ENCODE data around the gene TGFBRAP1.
"Not testable (repeated sequence)": the region's sequence is repeated elsewhere in the genome, so short reads cannot be mapped to it uniquely, and the experiment has no call there.

Gene TGFBRAP1

GRCh38 chr2:105344704-105345345 is 15.3 kb upstream of the TGFBRAP1 start:
- DNase-seq (ENCODE audit: low read depth) = no peak

DNA sequence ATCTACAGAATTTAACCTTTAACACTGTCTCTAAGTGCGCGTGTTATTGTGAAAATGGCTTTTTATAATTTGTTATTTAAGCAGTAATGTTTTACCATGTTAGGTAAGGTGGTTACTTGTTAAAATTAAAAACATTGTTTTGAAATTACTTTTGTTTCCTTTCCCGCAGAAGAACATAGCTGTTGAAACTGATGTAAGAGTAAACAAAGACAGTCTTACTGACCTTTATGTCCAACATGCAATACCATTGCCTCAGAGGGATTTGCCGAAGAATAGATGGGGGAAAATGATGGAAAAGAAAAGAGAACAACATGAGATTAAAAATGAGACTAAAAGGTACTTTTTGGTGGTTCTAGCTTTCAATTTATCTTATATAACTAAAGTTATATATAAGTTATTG is 9.9 kb upstream of the TGFBRAP1 start:
- DNase-seq (ENCODE audit: low read depth) = no peak

GRCh38 chr2:105338020-105338385 is 8.5 kb upstream of the TGFBRAP1 start:
- DNase-seq (ENCODE audit: low read depth) = no peak

GRCh38 chr2:105337122-105338019 is 7.8 kb upstream of the TGFBRAP1 start, which contains the start of gene C2orf49:
Gene C2orf49 (plus strand): TSS chr2:105337540. CDS start chr2:105337588, 48 bp downstream.
- DNase-seq (ENCODE audit: low read depth) = peak; percentile 71

DNA sequence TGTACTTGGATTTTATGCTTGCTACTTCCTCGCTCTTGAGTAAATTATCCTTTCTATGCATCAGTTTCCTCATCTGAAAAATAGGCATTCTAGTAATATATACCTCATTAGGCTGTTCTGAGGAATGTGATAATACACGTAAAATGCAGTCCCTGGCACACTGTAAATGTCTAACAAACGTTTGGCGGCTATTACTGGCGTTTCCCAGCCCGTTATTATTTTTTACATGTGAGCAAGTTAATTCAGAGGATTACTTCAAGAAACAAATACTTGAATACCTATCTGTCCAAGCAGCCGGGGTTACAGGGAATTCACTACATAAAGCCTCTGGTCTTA is 7.2 kb upstream of the TGFBRAP1 start:
- DNase-seq (ENCODE audit: low read depth) = no peak

DNA sequence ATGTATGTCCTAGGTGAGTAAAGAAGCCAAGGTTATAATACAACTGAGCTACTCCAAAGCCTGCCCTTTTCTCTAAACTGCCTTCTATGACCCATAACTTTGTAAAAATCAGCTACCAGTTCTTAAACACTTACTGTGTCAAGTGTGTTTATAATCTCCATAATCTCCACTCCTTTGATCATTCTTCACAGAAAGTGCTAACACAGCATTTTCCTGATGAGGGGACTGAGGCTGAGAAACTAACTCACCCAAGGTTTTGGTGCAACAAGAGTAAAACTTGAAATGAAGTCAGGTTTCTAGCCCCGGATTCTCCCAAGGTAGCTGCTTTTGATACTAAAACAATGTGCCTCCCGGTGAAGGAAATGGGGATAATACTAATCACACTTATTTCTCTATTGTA is 5.9 kb upstream of the TGFBRAP1 start:
- no peak for DNase-seq (ENCODE audit: low read depth)

- DNase-seq (ENCODE audit: low read depth) = no peak
Observed at GRCh38 chr2:105334211-105334610, 4.7 kb upstream of the TGFBRAP1 start.

DNA sequence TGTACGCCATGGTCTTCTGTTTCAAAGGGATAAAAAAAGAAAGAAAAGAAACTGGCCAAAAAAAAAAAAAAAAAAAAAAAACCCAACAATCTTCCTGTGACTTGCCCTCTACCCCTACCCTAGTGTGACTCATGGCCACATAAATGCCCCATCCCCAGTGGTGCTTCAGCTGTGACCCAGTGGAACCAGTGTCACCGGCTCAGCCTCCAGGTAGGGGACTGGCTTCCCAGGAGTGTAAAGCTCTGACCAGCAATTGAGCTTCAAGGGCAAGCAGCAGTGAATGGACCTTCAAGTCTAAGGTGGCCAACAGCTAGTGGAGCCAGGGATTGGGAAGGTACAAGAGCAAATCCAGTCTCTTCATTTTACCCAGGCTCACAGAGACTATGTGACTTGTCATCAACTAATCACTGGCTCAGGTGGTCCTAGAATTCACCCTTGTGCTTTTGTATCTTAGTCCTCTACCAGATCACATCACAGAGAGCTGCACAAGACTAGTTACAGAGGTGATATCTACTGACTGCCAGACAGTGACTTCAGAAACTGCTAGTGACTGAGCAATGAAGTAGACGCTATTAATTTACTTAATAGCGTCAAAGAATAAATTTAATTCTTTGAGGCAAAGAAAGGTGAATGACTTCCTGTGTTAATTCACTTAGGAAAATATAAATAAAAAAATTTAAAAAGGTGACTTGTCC is 1.3 kb upstream of the TGFBRAP1 start:
- DNase-seq (ENCODE audit: low read depth) = no peak

DNA sequence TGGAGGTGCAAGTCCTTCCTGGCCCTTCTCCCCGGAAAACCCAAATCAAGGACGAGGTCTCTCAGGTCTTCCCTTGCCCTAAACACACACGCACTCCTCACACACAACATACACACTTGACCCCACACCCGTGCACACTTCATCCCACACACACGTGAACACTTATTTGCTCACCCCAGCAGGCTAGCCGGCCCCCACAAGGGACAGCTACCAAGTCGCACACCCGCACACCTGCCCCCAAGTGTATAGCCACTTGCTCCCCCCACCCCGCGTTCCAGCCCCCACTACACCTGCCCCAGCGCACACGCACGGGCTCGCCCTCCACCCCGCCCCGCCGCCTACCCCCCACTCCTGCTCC is 359 bp downstream of the TGFBRAP1 start:
- DNase-seq (ENCODE audit: low read depth) = no peak

DNA sequence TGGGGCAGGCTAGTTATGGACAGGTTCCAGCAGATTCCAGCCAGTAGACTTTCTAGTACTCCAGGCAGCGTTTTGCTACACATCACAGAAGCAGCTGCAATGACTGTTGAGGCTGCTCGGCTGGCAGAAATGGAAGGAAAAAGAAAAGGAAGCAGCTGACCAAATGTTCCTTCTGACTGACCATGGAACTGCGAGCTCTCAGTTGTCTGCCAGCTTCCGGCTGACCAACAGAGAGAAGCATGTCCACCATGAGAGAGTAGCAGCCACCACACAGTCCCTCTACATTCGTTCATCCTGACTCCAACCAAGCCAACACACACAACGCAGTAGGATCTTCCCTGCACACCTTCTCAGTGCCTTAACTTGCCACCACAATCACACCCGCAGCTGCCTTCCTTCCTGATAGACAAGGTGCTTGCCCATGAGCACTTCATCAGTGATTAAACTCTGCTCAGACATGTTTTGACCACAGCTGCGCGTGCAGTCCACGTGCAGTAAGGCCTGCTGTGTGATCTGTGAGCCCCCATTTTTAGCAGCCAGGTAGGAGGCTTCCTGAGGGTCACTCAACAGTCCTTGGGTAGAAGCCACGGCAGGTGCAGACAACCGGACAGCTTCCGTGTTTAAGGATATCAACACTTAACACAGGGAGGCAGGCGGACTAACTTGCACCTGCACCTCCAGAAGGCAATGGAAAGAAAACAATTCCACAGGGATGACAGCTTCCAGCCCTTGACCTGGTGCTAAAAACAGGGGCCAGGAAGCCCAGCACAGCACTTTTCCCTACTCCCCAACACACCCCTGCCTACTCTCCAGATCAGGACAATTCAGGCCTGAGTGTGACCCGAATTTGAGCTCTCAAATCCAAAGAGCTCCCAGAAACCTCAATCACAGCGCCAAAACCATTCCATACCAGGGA is 996 bp downstream of the TGFBRAP1 start:
- DNase-seq (ENCODE audit: low read depth) = no peak

- no peak for DNase-seq (ENCODE audit: low read depth)
Observed at GRCh38 chr2:105327690-105328089, 1.8 kb downstream of the TGFBRAP1 start.

DNA sequence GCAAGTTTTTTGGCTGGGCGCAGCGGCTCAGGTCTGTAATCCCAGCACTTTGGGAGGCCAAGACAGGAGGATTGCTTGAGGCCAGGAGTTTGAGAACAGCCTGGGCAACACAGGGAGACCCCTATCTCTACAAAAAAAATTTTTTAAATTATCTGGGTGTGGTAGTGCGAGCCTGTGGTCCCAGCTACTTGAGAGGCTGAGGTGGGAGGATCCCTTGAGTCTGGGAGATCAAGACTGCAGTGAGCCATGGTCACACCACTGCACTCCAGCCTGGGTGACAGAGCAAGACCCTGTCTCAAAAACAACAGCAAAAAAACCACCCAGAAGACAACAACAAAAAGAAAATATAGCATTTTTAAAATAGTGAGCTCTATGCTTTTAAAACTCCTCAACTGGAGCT is 2.3 kb downstream of the TGFBRAP1 start:
- not testable (repeated sequence) for DNase-seq (ENCODE audit: low read depth)

- peak; percentile 68 for DNase-seq (ENCODE audit: low read depth)
Observed at GRCh38 chr2:105325389-105325963, 4.1 kb downstream of the TGFBRAP1 start.

DNA sequence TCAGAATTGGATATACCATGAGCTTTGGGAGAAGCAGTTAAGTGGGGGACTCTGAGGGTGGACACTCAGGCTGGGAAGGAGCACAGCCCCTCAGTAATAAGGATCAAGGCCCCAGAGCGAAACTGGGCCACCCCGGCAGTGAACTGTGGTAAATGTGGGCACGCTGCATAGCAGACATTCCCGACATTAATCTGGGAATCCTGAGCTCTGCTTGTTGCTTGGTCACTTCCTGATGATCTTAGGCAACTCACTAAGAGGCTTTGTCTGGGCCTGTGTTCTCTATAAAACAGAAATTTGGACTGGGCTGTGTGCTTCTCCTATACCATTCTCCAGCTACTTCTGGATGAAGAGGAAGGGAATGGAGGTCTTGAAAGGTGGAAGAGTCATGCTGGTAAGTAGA is 4.8 kb downstream of the TGFBRAP1 start:
- DNase-seq (ENCODE audit: low read depth) = peak; percentile 68

- DNase-seq (ENCODE audit: low read depth) = no peak
Observed at GRCh38 chr2:105324101-105324500, 5.4 kb downstream of the TGFBRAP1 start.

DNA sequence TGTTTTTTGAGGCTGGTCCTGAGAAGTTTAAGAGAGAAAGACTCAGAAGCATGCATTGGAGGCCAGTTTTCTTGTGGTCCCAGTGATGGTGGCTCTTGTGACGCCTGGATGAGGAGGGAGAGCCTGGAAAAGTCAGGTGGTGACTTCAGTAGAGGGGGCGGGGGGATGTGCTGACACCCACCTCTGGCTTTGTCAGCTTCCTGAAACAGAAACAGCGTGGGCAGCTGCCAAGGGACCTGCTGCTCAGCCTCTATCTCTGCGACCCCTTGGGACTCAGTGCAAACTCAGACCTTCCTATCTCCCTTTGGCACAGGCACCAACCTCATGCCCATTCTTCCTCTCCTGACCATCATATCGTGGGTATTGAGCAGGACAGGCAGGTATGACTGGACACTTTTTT is 6.4 kb downstream of the TGFBRAP1 start:
- DNase-seq (ENCODE audit: low read depth) = no peak

GRCh38 chr2:105321875-105322646 is 7.5 kb downstream of the TGFBRAP1 start:
- no peak for DNase-seq (ENCODE audit: low read depth)

- DNase-seq (ENCODE audit: low read depth) = no peak
Observed at GRCh38 chr2:105320651-105321215, 8.8 kb downstream of the TGFBRAP1 start.

GRCh38 chr2:105317937-105318336 is 11.6 kb downstream of the TGFBRAP1 start:
- DNase-seq (ENCODE audit: low read depth) = no peak

DNA sequence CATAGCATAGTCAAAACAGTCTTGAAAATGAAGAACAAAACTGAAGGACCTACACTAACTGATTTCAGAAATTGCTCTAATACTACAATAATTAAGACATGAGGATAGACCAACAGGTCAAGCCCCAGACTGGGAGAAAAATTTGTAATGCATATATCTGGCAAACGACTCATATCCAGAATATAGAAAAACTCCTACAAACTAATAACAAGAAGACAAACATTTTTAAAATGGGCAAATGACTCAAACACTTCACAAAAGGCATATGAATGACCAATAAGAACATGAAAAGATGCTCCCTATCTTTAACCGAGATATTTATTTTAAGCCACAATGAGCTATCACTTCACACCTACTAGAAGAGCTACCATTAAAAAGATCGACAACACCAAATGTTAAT is 14.2 kb downstream of the TGFBRAP1 start:
- no peak for DNase-seq (ENCODE audit: low read depth)
